ENCODE measurements around the gene SNORC.
"Not testable (repeated sequence)": the region's sequence is repeated elsewhere in the genome, so short reads cannot be mapped to it uniquely, and the experiment has no call there.

Gene SNORC

GRCh38 chr2:232897598-232898408, 27.7 kb downstream of the SNORC start:
- DNase-seq: no peak

- DNase-seq: no peak
Observed at GRCh38 chr2:232898592-232899543, 28.8 kb downstream of the SNORC start.

- DNase-seq: no peak
Observed at GRCh38 chr2:232900811-232901735, 31.0 kb downstream of the SNORC start.

GRCh38 chr2:232901736-232902578, 31.9 kb downstream of the SNORC start:
- DNase-seq: no peak

- DNase-seq: no peak
Observed at GRCh38 chr2:232903989-232904388, 33.9 kb downstream of the SNORC start.

- not testable (repeated sequence) for DNase-seq
Observed at GRCh38 chr2:232906867-232907717, 37.0 kb downstream of the SNORC start.

GRCh38 chr2:232907718-232908085, 37.6 kb downstream of the SNORC start:
- not testable (repeated sequence) for DNase-seq

GRCh38 chr2:232908695-232909094, 38.6 kb downstream of the SNORC start:
- DNase-seq: no peak

GRCh38 chr2:232910376-232910775, 40.3 kb downstream of the SNORC start:
- DNase-seq: no peak

- DNase-seq: no peak
Observed at GRCh38 chr2:232911712-232912277, 41.7 kb downstream of the SNORC start.

GRCh38 chr2:232913903-232914302, 43.8 kb downstream of the SNORC start:
- no peak for DNase-seq

GRCh38 chr2:232919141-232919540, 49.1 kb downstream of the SNORC start:
- no peak for DNase-seq

- no peak for DNase-seq
Observed at GRCh38 chr2:232920055-232920454, 50.0 kb downstream of the SNORC start.

GRCh38 chr2:232920760-232921159, 50.7 kb downstream of the SNORC start:
- DNase-seq: no peak

- no peak for DNase-seq
Observed at GRCh38 chr2:232924433-232924832, 54.4 kb downstream of the SNORC start.

- no peak for DNase-seq
Observed at GRCh38 chr2:232925153-232925820, 55.2 kb downstream of the SNORC start.

- DNase-seq: no peak
Observed at GRCh38 chr2:232925821-232926156, 55.7 kb downstream of the SNORC start.

GRCh38 chr2:232926431-232926939, 56.4 kb downstream of the SNORC start:
- no peak for DNase-seq

GRCh38 chr2:232927032-232927792, 57.1 kb downstream of the SNORC start:
- no peak for DNase-seq
